HepG2 (cell line): ENCODE data around the gene PARN. TPM values are rescaled to one million over a fixed set of nuclear protein-coding genes. Genes with fewer than 3 reads are reported as not detected.

Experiments
- BRD4 ChIP-seq: sonication (generic); formaldehyde crosslinking; IDR thresholded peaks from 2 replicates; pipeline ENCODE4 v1.4.0; 2020; ENCODE audit warnings: missing genetic modification reagents
- ELF3 ChIP-seq: IDR thresholded peaks from 2 replicates; pipeline ENCODE4 v1.6.1; 2016; ENCODE audit warnings: missing genetic modification reagents, missing compliant biosample characterization
- HHEX ChIP-seq: IDR thresholded peaks from 2 replicates; pipeline ENCODE4 v1.6.1; 2016; ENCODE audit warnings: control low read depth
- HINFP ChIP-seq: sonication (generic); formaldehyde crosslinking; IDR thresholded peaks from 2 replicates; pipeline ENCODE4 v1.4.0; 2020; ENCODE audit warnings: low read depth, mild to moderate bottlenecking, missing genetic modification reagents
- HNF4G ChIP-seq, 2 experiments: sonication (generic) in 1 of 2; formaldehyde crosslinking in 1 of 2; IDR thresholded peaks; 2 replicates each; pipeline versions ENCODE4 v1.4.0 to v1.6.1; 2011 to 2020; ENCODE audit warnings: borderline replicate concordance in 2 of 2, low read depth in 2 of 2, mild to moderate bottlenecking in 2 of 2, low read length in 1 of 2, missing genetic modification reagents in 1 of 2, moderate library complexity in 1 of 2
- KDM5A ChIP-seq: fragments of 200-600 bp; sonication (generic); IDR thresholded peaks from 2 replicates; pipeline ENCODE4 v1.7.0; 2018; ENCODE audit warnings: antibody characterized with exemption, mild to moderate bottlenecking, low read length, borderline replicate concordance
- MAF1 ChIP-seq: sonication (generic); formaldehyde crosslinking; IDR thresholded peaks from 2 replicates; pipeline ENCODE4 v1.5.0; 2020; ENCODE audit warnings: missing genetic modification reagents, borderline replicate concordance
- PAF1 ChIP-seq: IDR thresholded peaks from 2 replicates; pipeline ENCODE4 v1.6.1; 2016; ENCODE audit warnings: missing genetic modification reagents, missing compliant biosample characterization
- PITX1 ChIP-seq: sonication (generic); formaldehyde crosslinking; IDR thresholded peaks from 2 replicates; pipeline ENCODE4 v1.5.1; 2020; ENCODE audit warnings: mild to moderate bottlenecking, missing genetic modification reagents
- RAD51 ChIP-seq: fragments of 450-650 bp; IDR thresholded peaks from 2 replicates; pipeline ENCODE4 v1.6.1; 2016; ENCODE audit warnings: borderline replicate concordance
- RBAK ChIP-seq: sonication (generic); formaldehyde crosslinking; IDR thresholded peaks from 2 replicates; pipeline ENCODE4 v1.5.1; 2020; ENCODE audit warnings: mild to moderate bottlenecking, missing genetic modification reagents
- SAFB2 ChIP-seq: sonication (generic); formaldehyde crosslinking; IDR thresholded peaks from 2 replicates; pipeline ENCODE4 v1.5.1; 2020; ENCODE audit warnings: missing genetic modification reagents, low read depth, mild to moderate bottlenecking, borderline replicate concordance
- SMARCE1 ChIP-seq: fragments of 450-650 bp; IDR thresholded peaks from 2 replicates; pipeline ENCODE4 v1.6.1; 2017; ENCODE audit warnings: borderline replicate concordance
- SP140L ChIP-seq: sonication (generic); formaldehyde crosslinking; IDR thresholded peaks from 2 replicates; pipeline ENCODE4 v1.4.0; 2020; ENCODE audit warnings: missing genetic modification reagents, borderline replicate concordance
- TAF1 ChIP-seq: sonication (generic); formaldehyde crosslinking; IDR thresholded peaks from 2 replicates; pipeline ENCODE4 v1.4.0; 2020; ENCODE audit warnings: missing genetic modification reagents
- TMF1 ChIP-seq: sonication (generic); formaldehyde crosslinking; IDR thresholded peaks from 2 replicates; pipeline ENCODE4 v1.8.1; 2022; ENCODE audit warnings: low read depth, missing genetic modification reagents
- TRAFD1 ChIP-seq: sonication (generic); formaldehyde crosslinking; IDR thresholded peaks from 2 replicates; pipeline ENCODE4 v1.5.1; 2020; ENCODE audit warnings: missing genetic modification reagents, mild to moderate bottlenecking, borderline replicate concordance
- ZBTB2 ChIP-seq: sonication (generic); formaldehyde crosslinking; IDR thresholded peaks from 2 replicates; pipeline ENCODE4 v1.8.0; 2022; ENCODE audit warnings: low read depth, missing genetic modification reagents
- ZKSCAN8 ChIP-seq: IDR thresholded peaks from 2 replicates; pipeline ENCODE4 v1.6.1; 2016; ENCODE audit warnings: borderline replicate concordance, missing genetic modification reagents, missing compliant biosample characterization
- ZNF24 ChIP-seq: fragments of 450-650 bp; IDR thresholded peaks from 2 replicates; pipeline ENCODE4 v1.6.1; 2017; ENCODE audit warnings: antibody characterized with exemption, mild to moderate bottlenecking
- ZNF605 ChIP-seq: sonication (generic); formaldehyde crosslinking; IDR thresholded peaks from 2 replicates; pipeline ENCODE4 v1.8.0; 2022; ENCODE audit warnings: mild to moderate bottlenecking, missing genetic modification reagents
- ZNF660 ChIP-seq: sonication (generic); formaldehyde crosslinking; IDR thresholded peaks from 2 replicates; pipeline ENCODE4 v1.5.1; 2020; ENCODE audit warnings: mild to moderate bottlenecking, low read depth, missing genetic modification reagents, borderline replicate concordance
- ZNF709 ChIP-seq: sonication (generic); formaldehyde crosslinking; IDR thresholded peaks from 2 replicates; pipeline ENCODE4 v1.5.0; 2020; ENCODE audit warnings: mild to moderate bottlenecking, missing genetic modification reagents
- polyA plus RNA-seq, 8 experiments: library from polyadenylated mRNA; depleted of rRNA in 3 of 8; stranded (reverse) in 7 of 8; unstranded in 1 of 8; fragments of >200 nt; fragmentation: Illumina TruSeq in 4 of 8; extraction: Trizol in 4 of 8; gene quantifications; 2 replicates each; pipeline versions ENCODE4 v1.2.1 to v1.2.3, GENCODE V29; 2011 to 2016; ENCODE audit warnings: low read depth in 4 of 8, missing spikeins in 1 of 8, mixed read lengths in 1 of 8; ENCODE audit not compliant: insufficient read depth in 1 of 8
- total RNA-seq, 5 experiments: library from RNA; depleted of rRNA; stranded (reverse); fragments of >200 nt; fragmentation: Illumina TruSeq; extraction: Trizol; gene quantifications; 2 replicates each; pipeline ENCODE4 v1.2.3, GENCODE V29; 2016; ENCODE audit warnings: low read depth in 1 of 5
- TF ChIP-seq, protein P1 (sequence below): sonication (generic); formaldehyde crosslinking; IDR thresholded peaks from 2 replicates; pipeline ENCODE4 v1.4.0; 2020; ENCODE audit warnings: missing genetic modification reagents, low read depth, mild to moderate bottlenecking, borderline replicate concordance

Gene PARN
- total and polyA plus RNA-seq, 2 of the 13 experiments (the other 11 are each of a cell fraction or from before 2014, with no cell fraction given): 13.3 to 47.6 TPM

DNA sequence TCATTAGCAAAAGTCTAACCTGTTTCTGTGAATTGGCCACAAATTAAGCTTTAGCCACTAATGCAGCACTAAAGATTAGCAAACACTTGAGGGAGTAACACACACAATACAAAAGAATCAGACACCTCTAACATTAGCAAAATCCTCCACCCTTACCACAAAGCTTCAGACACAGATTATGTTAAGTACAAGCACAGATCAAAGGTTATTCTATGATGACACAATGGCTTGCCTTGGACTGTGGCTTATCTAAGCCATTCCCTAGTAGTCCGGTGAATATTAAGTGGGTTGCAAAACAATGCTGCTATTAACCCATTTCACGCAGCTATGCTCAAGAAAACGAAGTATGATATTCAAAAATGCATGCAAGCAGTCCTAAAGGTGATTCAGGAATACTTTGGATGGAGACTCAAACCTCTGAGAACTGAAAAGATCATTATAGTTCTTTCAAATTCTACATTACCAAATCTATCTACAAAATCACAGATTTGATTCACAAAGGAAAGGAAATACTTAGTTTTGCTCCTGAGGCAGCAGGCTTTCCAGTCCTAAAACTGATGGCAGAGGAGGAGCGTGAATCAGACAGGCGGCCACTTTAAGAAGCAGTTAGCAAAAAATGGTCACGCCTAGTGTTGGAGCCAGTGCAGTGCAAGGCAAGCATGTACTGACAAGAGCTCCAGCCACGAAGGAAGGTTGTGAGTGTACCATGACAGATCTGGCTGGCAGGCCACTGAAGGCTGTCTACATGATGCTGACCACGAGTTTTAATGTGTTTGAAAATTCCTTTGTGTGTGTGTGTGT lies 67.2 kb downstream of the PARN start (continued):
- no peak for TF ChIP-seq ZNF709
- TF ChIP-seq RBAK (CRISPR knock-in tag): no peak
- 0 out of 2 replicates have a peak, but pooled peaks have one; percentile 26 for TF ChIP-seq TAF1 (CRISPR knock-in tag)
- TF ChIP-seq HNF4G (IDR thresholded peaks at IDR 0.05; ENCODE audit: borderline replicate concordance, low read depth, low read length): peak; percentile 99
- TF ChIP-seq HNF4G (CRISPR knock-in tag; IDR thresholded peaks at IDR 0.05; ENCODE audit: borderline replicate concordance, low read depth): peak; percentile 79; the same call in 1 of the 2 replicates
- peak; percentile 69; the same call in 1 of the 2 replicates for TF ChIP-seq PITX1 (CRISPR knock-in tag)
- no peak for TF ChIP-seq RAD51
- TF ChIP-seq, protein P1, sequence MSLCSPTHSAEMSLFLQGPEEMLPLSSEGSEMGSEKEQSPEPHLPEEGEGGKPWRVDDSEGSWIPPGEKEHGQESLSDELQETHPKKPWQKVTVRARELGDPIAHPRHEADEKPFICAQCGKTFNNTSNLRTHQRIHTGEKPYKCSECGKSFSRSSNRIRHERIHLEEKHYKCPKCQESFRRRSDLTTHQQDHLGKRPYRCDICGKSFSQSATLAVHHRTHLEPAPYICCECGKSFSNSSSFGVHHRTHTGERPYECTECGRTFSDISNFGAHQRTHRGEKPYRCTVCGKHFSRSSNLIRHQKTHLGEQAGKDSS (CRISPR knock-in tag): peak; percentile 56; the same call in 1 of the 2 replicates
- TF ChIP-seq TRAFD1: no peak
- peak; percentile 23; the same call in 1 of the 2 replicates for TF ChIP-seq KDM5A
- TF ChIP-seq ELF3: peak; percentile 56; the same call in 1 of the 2 replicates
- peak; percentile 68; the same call in 1 of the 2 replicates for TF ChIP-seq MAF1
- no peak for TF ChIP-seq TMF1 (CRISPR knock-in tag)
- TF ChIP-seq ZNF605: peak; percentile 34; the same call in 1 of the 2 replicates
- peak; percentile 53; the same call in 1 of the 2 replicates for TF ChIP-seq HHEX (CRISPR knock-in tag)
- TF ChIP-seq ZBTB2: no peak
- TF ChIP-seq BRD4 (CRISPR knock-in tag): no peak
- no peak for TF ChIP-seq SAFB2
- no peak for TF ChIP-seq ZNF660 (CRISPR knock-in tag)
- TF ChIP-seq ZNF24: no peak
- TF ChIP-seq ZKSCAN8 (CRISPR knock-in tag): peak; percentile 91; the same call in 1 of the 2 replicates
- peak; percentile 84; the same call in 1 of the 2 replicates for TF ChIP-seq SP140L (CRISPR knock-in tag)
- no peak for TF ChIP-seq HINFP (CRISPR knock-in tag)
- TF ChIP-seq PAF1 (CRISPR knock-in tag): no peak
- TF ChIP-seq SMARCE1: no peak
